ENCODE results near the gene TBC1D5. TPM values are rescaled to one million over a fixed set of nuclear protein-coding genes. Genes with fewer than 3 reads are reported as not detected.

The TBC1D5 gene
- total RNA-seq: 107 and 108 TPM in 2 replicates

GRCh38 chr3:17742102-17742879 is at the start of gene TBC1D5:
TBC1D5 (minus strand) TSS chr3:17742631; CDS start chr3:17508570, 234,061 bp downstream.

All from aortic smooth muscle cell (primary cell).